Endothelial cell of umbilical vein (primary cell): Measurements from ENCODE around the gene DNM2.
"Not testable (repeated sequence)": the region's sequence is repeated elsewhere in the genome, so short reads cannot be mapped to it uniquely, and the experiment has no call there.

Source experiments
- CTCF ChIP-seq, 2 donors: IDR thresholded peaks; 1 replicate in 1 of 2; 2 replicates in 1 of 2; pipeline ENCODE4 v1.5.1; 2011; ENCODE audit warnings: low read length in 2 of 2, mild to moderate bottlenecking in 2 of 2, moderate library complexity in 2 of 2, control low read depth in 1 of 2, inconsistent platforms in 1 of 2, low read depth in 1 of 2; ENCODE audit not compliant: insufficient read depth in 1 of 2; ENCODE audit errors: extremely low read depth in 1 of 2
- EZH2 ChIP-seq: IDR thresholded peaks from 2 replicates; pipeline ENCODE4 v1.6.1; 2012; ENCODE audit warnings: borderline replicate concordance, low read depth, mild to moderate bottlenecking, moderate library complexity, low read length, inconsistent platforms; ENCODE audit not compliant: severe bottlenecking
- POLR2A ChIP-seq: IDR thresholded peaks from 2 replicates; pipeline ENCODE4 v1.6.1; 2012; ENCODE audit warnings: low read depth, mild to moderate bottlenecking, control low read depth, low read length

DNA sequence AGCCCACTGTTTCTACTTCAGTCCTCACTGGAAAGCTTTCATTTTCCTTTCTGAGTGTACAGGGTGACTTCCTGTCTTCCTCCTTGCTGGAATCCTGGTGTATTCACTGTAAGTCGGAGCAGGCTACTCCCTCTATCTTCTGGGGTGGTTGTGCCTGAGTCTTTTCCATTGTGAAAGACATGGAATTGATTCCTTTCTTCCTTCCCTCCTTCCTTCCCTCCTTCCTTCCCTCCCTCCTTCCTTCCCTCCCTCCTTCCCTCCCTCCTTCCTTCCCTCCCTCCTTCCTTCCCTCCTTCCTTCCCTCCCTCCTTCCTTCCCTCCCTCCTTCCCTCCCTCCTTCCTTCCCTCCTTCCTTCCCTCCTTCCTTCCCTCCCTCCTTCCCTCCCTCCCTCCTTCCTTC is 40.2 kb downstream of the DNM2 start:
- TF ChIP-seq POLR2A; EZH2; CTCF (IDR thresholded peaks at IDR 0.05; ENCODE audit: extremely low read depth in 1 of 2, insufficient read depth in 1 of 2, low read depth in 1 of 2, low read length in 2 of 2): not testable (repeated sequence)
